Measurements from ENCODE around the gene PAX7. TPM values are rescaled to one million over a fixed set of nuclear protein-coding genes. Genes with fewer than 3 reads are reported as not detected.

The PAX7 gene
- total and polyA plus RNA-seq, 2 experiments from 2014 or later: 0.03 TPM; not detected in 1

DNA sequence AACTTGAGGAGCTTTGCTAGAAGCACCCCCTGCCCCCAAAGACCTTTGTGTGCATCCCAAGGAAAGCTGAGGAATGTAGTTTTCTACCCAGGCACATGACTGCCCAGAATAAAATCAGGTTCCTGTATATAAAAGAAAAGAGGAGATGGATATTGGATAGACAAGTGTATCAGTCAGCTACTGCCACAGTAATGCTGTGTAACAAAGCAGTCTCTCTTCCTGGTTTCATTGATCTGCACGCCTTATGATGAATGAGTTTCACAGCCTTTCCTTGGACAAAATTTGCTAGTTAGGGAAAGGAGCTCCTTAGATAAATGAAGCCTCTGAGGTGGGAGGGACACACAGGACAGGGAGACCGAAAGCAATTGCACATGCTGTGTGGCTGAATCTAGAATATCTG lies 120.0 kb downstream of the PAX7 start:
- Histone ChIP-seq H4K20me1 (replicated peaks; ENCODE audit: insufficient read depth) (no peaks in the 10 kb centered on the region), H2AFZ (no peak overlapping the region), H3K27me3 (ENCODE audit: insufficient read depth) (peaks cover 11% of the 10 kb centered on the region; the same call in 1 of the 2 replicates), H3K4me1 (ENCODE audit: insufficient read depth) (no peaks in the 10 kb centered on the region), H3F3A (replicated peaks; ENCODE audit: low read depth) (no peaks in the 10 kb centered on the region), H3K79me2 (replicated peaks; ENCODE audit: insufficient read depth) (no peaks in the 10 kb centered on the region), H3K36me3 (ENCODE audit: insufficient read depth) (no peaks in the 10 kb centered on the region), H3K27ac (ENCODE audit: low read depth) (no peak overlapping the region), H3K4me3 (no peak overlapping the region), H3K4me2 (no peak overlapping the region), H3K9me2 (ENCODE audit: insufficient read depth) (no peaks in the 10 kb centered on the region; the same call in 1 of the 2 replicates)
- TF ChIP-seq CREB1 (CRISPR knock-in tag; IDR thresholded peaks at IDR 0.05; ENCODE audit: low read depth) (no peak), POLR2AphosphoS5 (IDR thresholded peaks at IDR 0.05; ENCODE audit: low read depth) (no peak), ZNF114 (CRISPR knock-in tag; IDR thresholded peaks at IDR 0.05) (no peak), JUNB (IDR thresholded peaks at IDR 0.05; ENCODE audit: unreplicated experiment) (no peak), NANOG (IDR thresholded peaks at IDR 0.05; ENCODE audit: borderline replicate concordance) (no peak), EZH2phosphoT487 (IDR thresholded peaks at IDR 0.05; ENCODE audit: unreplicated experiment) (no peak), STAT1 (IDR thresholded peaks at IDR 0.05; ENCODE audit: unreplicated experiment) (no peak), EZH2 (IDR thresholded peaks at IDR 0.05; ENCODE audit: low read depth, unreplicated experiment) (no peak), ZNF331 (CRISPR knock-in tag; IDR thresholded peaks at IDR 0.05; ENCODE audit: low read depth) (no peak)
- TF ChIP-seq, protein P1, sequence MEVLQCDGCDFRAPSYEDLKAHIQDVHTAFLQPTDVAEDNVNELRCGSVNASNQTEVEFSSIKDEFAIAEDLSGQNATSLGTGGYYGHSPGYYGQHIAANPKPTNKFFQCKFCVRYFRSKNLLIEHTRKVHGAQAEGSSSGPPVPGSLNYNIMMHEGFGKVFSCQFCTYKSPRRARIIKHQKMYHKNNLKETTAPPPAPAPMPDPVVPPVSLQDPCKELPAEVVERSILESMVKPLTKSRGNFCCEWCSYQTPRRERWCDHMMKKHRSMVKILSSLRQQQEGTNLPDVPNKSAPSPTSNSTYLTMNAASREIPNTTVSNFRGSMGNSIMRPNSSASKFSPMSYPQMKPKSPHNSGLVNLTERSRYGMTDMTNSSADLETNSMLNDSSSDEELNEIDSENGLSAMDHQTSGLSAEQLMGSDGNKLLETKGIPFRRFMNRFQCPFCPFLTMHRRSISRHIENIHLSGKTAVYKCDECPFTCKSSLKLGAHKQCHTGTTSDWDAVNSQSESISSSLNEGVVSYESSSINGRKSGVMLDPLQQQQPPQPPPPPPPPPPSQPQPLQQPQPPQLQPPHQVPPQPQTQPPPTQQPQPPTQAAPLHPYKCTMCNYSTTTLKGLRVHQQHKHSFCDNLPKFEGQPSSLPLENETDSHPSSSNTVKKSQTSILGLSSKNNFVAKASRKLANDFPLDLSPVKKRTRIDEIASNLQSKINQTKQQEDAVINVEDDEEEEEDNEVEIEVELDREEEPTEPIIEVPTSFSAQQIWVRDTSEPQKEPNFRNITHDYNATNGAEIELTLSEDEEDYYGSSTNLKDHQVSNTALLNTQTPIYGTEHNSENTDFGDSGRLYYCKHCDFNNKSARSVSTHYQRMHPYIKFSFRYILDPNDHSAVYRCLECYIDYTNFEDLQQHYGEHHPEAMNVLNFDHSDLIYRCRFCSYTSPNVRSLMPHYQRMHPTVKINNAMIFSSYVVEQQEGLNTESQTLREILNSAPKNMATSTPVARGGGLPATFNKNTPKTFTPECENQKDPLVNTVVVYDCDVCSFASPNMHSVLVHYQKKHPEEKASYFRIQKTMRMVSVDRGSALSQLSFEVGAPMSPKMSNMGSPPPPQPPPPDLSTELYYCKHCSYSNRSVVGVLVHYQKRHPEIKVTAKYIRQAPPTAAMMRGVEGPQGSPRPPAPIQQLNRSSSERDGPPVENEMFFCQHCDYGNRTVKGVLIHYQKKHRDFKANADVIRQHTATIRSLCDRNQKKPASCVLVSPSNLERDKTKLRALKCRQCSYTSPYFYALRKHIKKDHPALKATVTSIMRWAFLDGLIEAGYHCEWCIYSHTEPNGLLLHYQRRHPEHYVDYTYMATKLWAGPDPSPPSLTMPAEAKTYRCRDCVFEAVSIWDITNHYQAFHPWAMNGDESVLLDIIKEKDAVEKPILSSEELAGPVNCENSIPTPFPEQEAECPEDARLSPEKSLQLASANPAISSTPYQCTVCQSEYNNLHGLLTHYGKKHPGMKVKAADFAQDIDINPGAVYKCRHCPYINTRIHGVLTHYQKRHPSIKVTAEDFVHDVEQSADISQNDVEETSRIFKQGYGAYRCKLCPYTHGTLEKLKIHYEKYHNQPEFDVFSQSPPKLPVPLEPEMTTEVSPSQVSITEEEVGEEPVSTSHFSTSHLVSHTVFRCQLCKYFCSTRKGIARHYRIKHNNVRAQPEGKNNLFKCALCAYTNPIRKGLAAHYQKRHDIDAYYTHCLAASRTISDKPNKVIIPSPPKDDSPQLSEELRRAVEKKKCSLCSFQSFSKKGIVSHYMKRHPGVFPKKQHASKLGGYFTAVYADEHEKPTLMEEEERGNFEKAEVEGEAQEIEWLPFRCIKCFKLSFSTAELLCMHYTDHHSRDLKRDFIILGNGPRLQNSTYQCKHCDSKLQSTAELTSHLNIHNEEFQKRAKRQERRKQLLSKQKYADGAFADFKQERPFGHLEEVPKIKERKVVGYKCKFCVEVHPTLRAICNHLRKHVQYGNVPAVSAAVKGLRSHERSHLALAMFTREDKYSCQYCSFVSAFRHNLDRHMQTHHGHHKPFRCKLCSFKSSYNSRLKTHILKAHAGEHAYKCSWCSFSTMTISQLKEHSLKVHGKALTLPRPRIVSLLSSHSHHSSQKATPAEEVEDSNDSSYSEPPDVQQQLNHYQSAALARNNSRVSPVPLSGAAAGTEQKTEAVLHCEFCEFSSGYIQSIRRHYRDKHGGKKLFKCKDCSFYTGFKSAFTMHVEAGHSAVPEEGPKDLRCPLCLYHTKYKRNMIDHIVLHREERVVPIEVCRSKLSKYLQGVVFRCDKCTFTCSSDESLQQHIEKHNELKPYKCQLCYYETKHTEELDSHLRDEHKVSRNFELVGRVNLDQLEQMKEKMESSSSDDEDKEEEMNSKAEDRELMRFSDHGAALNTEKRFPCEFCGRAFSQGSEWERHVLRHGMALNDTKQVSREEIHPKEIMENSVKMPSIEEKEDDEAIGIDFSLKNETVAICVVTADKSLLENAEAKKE (CRISPR knock-in tag; IDR thresholded peaks at IDR 0.05): no peak
- TF ChIP-seq, protein P2, sequence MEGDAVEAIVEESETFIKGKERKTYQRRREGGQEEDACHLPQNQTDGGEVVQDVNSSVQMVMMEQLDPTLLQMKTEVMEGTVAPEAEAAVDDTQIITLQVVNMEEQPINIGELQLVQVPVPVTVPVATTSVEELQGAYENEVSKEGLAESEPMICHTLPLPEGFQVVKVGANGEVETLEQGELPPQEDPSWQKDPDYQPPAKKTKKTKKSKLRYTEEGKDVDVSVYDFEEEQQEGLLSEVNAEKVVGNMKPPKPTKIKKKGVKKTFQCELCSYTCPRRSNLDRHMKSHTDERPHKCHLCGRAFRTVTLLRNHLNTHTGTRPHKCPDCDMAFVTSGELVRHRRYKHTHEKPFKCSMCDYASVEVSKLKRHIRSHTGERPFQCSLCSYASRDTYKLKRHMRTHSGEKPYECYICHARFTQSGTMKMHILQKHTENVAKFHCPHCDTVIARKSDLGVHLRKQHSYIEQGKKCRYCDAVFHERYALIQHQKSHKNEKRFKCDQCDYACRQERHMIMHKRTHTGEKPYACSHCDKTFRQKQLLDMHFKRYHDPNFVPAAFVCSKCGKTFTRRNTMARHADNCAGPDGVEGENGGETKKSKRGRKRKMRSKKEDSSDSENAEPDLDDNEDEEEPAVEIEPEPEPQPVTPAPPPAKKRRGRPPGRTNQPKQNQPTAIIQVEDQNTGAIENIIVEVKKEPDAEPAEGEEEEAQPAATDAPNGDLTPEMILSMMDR (conservative IDR thresholded peaks at IDR 0.05; ENCODE audit: low read depth in 2 of 2): no peak
- TF ChIP-seq, protein P3, sequence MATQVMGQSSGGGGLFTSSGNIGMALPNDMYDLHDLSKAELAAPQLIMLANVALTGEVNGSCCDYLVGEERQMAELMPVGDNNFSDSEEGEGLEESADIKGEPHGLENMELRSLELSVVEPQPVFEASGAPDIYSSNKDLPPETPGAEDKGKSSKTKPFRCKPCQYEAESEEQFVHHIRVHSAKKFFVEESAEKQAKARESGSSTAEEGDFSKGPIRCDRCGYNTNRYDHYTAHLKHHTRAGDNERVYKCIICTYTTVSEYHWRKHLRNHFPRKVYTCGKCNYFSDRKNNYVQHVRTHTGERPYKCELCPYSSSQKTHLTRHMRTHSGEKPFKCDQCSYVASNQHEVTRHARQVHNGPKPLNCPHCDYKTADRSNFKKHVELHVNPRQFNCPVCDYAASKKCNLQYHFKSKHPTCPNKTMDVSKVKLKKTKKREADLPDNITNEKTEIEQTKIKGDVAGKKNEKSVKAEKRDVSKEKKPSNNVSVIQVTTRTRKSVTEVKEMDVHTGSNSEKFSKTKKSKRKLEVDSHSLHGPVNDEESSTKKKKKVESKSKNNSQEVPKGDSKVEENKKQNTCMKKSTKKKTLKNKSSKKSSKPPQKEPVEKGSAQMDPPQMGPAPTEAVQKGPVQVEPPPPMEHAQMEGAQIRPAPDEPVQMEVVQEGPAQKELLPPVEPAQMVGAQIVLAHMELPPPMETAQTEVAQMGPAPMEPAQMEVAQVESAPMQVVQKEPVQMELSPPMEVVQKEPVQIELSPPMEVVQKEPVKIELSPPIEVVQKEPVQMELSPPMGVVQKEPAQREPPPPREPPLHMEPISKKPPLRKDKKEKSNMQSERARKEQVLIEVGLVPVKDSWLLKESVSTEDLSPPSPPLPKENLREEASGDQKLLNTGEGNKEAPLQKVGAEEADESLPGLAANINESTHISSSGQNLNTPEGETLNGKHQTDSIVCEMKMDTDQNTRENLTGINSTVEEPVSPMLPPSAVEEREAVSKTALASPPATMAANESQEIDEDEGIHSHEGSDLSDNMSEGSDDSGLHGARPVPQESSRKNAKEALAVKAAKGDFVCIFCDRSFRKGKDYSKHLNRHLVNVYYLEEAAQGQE (IDR thresholded peaks at IDR 0.05; ENCODE audit: unreplicated experiment): no peak
- TF ChIP-seq, protein P4, sequence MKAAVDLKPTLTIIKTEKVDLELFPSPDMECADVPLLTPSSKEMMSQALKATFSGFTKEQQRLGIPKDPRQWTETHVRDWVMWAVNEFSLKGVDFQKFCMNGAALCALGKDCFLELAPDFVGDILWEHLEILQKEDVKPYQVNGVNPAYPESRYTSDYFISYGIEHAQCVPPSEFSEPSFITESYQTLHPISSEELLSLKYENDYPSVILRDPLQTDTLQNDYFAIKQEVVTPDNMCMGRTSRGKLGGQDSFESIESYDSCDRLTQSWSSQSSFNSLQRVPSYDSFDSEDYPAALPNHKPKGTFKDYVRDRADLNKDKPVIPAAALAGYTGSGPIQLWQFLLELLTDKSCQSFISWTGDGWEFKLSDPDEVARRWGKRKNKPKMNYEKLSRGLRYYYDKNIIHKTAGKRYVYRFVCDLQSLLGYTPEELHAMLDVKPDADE (IDR thresholded peaks at IDR 0.05): no peak
- DNase-seq (ENCODE audit: low spot score) (no peak), ATAC-seq (no peak)
- Mint-ChIP-seq H3K27ac (no peak overlapping the region), H3K4me1 (no peaks in the 10 kb centered on the region), H3K36me3 (ENCODE audit: low read depth) (no peaks in the 10 kb centered on the region), H3K27me3 (ENCODE audit: insufficient read depth, low read depth, poor library complexity) (peaks cover 13% of the 10 kb centered on the region), H3K9me3 (peaks cover 9% of the 10 kb centered on the region; the same call in 2 of the 3 replicates), H3K4me3 (no peak overlapping the region)
